ENCODE measurements around the gene DOCK1.
"Not testable (repeated sequence)": the region's sequence is repeated elsewhere in the genome, so short reads cannot be mapped to it uniquely, and the experiment has no call there.

The DOCK1 gene

DNA sequence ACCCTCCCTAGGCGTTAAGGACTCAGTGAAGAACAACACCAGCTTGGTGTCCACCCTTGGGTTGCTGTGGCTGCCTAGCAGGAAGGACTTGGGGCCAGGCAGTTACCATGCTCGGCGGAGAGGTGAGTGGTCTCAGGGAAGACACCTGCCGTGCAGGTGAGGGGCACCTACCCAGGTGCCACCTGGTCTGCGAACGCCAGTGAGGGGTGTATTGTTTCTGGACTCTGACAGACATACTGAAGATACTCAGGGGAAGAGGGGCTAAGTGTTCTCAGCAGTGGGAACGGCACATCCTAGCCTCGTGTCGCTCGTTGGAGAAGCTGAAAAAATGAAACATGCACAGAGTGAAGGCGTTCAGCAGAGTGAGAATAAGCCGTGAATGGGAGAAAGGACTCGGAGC lies 22.6 kb downstream of the DOCK1 start:
- no peak for DNase-seq

- no peak for DNase-seq
These were observed 23.0 kb downstream of the DOCK1 start for GRCh38 chr10:126928274-126928673.

- DNase-seq, result no peak
These were observed 24.2 kb downstream of the DOCK1 start for GRCh38 chr10:126929391-126929790.

DNA sequence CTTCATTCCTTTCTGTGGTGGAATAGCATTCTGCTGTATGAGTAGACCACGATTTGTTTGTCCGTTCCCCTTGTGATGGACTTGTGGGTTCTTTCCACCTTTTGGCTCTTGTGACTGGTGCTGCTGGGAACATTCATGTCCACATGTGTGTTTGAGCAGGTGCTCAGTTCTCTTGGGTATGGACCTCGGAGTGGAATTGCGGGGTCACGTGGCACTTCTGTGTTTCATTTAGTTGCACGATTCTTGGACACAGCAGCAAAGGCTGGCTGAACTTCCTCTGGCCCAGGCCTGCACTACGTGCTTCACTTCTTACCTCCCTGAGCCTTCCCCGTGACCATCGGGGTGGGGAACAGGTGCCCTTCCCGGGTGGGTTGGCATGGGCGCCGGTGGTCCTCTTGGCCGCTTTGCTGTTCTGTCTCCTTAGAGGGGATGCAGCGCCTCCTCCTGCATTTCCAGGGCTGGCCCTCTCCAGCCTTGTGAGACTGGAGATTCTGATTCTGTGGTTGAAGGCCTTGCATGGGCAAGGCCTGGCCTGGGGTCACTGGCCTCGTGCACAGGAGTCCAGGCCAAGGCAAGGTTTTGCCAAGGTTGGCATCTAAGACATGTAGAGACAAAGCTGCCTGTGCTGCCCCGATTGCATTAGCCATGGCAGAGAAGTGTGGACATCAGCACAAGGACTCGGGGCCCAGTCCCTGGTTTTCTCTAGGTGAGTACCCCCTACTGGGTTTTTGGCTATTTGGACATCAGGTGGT lies 25.1 kb downstream of the DOCK1 start:
- DNase-seq, result no peak

- DNase-seq, result no peak
These were observed 25.8 kb downstream of the DOCK1 start for GRCh38 chr10:126930883-126931503.

DNA sequence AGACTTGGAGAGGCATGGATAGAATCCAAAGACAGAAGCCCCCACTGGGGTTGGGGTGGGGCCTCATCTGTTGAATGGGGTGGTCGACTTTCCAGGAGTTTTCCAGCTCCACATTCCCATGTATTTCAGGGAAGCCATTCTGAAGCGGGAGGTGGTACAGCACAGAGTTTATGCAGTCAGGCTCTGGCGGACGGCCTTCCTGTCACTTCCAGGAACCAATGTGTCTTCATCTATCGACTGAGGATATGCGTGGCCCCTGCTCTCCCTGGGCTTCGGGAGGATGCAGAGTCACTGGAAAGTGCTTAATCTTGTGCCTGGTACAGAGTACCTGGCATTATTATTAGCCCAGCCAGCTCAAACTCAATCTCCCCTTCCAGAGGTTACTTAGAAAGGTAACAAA lies 26.3 kb downstream of the DOCK1 start:
- DNase-seq, result no peak

DNA sequence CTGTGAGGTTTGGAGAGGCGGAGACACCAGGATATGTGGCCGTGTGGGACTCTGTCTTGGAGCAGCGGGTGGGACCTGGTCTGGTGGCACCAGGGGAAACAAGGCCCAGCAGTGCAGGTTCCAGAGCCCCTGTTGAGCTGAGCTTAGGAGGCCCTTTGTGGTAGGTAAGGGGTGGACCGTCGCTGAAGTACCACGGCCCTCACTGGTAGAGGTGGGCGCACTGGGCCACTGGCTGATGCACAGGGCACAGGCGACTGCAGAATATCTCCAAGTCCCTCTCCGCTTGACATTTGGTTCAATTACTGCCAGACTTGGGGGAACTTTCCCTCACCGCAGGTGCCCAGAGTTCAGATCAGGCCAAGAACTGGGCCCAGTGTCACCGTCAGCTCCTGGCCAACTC lies 27.3 kb downstream of the DOCK1 start:
- no peak for DNase-seq

DNA sequence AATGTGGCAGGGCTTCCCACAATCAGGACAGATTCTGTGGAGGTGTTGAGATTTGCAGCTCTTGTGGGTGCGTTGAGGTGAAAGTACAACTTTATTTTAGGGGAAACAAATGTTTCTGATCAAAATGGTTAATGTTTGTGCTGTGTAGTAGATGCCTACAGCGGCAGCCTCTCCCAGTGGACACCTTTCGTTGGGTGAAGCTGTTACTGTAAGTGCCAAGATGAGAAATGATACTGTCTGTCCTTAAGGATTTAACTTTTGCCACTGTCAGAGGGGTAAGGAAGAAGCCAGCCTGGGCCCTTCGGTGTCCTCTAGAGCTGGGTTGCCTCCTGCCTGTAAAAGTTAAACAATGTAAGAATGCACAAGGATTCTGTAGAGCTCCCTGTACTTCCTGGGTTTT lies 27.9 kb downstream of the DOCK1 start:
- no peak for DNase-seq

GRCh38 chr10:126935263-126935946 lies 30.2 kb downstream of the DOCK1 start:
- DNase-seq, result no peak

DNA sequence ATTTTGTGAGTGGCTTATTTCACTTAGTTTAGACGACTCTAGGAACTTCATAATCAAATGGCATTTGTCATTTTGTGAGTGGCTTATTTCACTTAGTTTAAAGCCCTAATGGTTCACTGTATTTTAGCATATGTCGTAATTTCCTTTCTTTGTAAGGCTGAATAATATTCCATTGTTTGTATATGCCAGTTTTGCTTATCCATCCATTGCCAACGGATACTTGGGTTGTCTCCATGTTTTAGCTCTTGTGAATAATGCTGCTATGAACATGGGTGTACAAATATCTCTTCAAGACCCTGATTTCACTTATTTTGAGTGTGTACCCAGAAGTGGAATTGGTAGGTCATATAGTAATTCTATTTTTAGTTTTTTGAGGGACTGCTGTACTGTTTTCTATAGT lies 31.8 kb downstream of the DOCK1 start:
- no peak for DNase-seq

DNA sequence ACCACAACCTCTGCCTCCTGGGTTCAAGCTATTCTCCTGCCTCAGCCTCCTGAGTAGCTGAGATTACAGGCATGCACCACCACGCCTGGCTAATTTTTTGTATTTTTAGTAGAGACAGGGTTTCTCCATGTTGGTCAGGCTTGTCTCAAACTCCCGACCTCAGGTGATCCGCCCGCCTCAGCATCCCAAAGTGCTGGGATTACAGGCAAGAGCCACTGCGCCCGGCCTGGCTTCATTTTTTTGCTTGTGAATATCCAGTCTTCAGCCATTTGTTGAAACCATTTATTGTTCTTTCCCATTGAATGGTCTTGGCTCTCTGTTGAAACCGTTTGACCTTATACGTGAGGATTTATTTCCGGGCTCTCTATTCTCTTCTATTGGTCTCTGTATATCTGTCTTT lies 32.9 kb downstream of the DOCK1 start:
- DNase-seq, result not testable (repeated sequence)

- DNase-seq, result no peak
These were observed 34.5 kb downstream of the DOCK1 start for GRCh38 chr10:126939706-126940105.

- DNase-seq, result no peak
These were observed 35.6 kb downstream of the DOCK1 start for GRCh38 chr10:126940670-126941310.

- no peak for DNase-seq
These were observed 39.0 kb downstream of the DOCK1 start for GRCh38 chr10:126944191-126944590.

- no peak for DNase-seq
These were observed 40.3 kb downstream of the DOCK1 start for GRCh38 chr10:126945351-126946030.

GRCh38 chr10:126946746-126947145 lies 41.5 kb downstream of the DOCK1 start:
- DNase-seq, result no peak

- no peak for DNase-seq
These were observed 43.3 kb downstream of the DOCK1 start for GRCh38 chr10:126948355-126949160.

DNA sequence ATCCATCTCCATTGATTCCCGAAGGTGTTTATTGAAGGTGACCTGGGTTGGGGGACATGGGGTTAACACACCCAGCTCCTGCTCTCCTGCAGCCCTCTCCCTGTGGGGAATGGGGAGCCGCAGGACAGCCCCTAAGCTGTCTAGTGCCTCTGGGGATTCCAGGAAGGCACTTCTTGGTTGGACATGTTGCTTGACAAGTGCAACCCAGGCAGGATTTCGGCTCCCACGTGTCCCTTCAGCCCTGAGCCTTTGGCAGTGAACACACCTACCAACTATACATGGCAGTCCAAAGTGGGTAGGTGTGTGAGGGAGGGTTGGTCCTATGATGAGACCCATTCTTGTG lies 43.9 kb downstream of the DOCK1 start:
- no peak for DNase-seq

DNA sequence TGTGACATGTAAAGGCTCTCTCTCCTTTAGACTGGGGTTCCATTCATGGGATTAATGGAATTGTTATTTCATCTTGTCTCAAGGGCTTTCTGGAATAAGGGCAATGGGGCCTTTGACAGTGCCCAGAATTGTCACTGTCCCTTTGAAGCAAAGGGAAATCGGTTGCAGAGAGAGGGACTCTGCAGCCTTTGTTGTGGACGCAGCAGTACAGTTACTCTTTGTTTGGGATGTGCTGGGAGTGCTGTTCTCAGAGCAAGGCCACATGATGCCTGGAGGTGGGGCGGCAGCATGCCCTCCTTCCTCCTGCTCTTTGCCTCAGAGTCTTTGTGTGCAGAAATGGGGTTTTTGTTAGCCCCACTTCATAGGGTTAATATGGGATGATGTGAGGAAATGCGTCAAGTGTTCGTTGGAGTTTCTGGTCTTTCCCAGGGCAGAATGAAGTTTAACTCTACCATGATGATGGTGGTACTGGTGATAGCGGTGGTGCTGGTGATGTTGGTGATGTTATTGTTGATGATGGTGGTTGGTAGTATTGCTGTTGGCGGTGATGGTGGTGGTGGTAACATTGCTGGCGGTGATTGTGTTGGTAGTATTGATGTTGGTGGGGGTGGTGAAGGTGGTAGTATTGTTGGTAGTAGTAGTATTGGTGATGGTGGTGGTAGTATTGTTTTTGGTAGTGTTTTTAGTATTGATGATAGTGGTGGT lies 45.3 kb downstream of the DOCK1 start:
- no peak for DNase-seq

GRCh38 chr10:126953886-126954285 lies 48.7 kb downstream of the DOCK1 start:
- no peak for DNase-seq

- no peak for DNase-seq
These were observed 50.2 kb downstream of the DOCK1 start for GRCh38 chr10:126955396-126955795.
